ENCODE data around the gene SEZ6L2.

The SEZ6L2 gene

DNA sequence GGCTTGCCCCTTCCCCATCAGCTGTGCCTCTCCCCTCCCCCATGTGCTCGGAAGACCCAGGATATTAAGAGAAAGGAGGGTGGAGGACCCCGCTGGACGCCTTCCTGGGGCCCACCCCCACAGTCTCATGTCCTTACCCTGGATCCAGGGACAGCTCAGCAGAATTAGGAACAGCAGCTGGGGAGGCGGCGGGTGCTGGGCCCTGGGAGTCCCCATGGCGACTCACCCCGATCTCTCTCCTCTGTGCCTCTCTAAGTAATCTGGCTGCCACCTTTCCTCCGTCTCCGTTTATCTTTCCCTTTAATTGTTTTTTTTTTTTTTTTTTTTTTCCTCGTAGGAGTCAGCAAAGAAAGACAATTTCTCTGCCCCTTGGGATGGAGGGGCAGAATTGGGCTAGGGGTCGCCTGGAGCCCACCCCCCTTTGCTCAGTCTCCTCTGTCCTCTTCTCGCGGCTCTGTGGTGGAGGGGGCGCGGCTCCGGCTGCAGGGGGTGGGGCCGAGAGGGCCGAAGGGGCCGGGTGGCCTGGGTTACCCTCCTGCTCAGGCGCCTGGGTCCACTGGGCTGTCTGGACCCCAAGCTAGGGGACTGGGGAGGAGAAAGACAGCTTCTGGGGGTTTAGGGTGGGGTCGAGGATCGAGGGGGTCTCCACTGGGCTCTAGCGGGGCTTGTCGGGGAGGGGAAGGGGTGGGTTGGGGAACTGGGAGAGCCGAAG is 390 bp downstream of the SEZ6L2 start:
- TF ChIP-seq RAD21 (IDR thresholded peaks at IDR 0.05; ENCODE audit: low read depth), result no peak
- TF ChIP-seq EGR1 (IDR thresholded peaks at IDR 0.05), result no peak
- TF ChIP-seq TAF1 (IDR thresholded peaks at IDR 0.05; ENCODE audit: low read depth), result no peak
- TF ChIP-seq, protein P1, sequence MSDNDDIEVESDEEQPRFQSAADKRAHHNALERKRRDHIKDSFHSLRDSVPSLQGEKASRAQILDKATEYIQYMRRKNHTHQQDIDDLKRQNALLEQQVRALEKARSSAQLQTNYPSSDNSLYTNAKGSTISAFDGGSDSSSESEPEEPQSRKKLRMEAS (IDR thresholded peaks at IDR 0.05), result no peak

GRCh38 chr16:29898135-29898803 is 1.1 kb downstream of the SEZ6L2 start:
- TF ChIP-seq RAD21 (IDR thresholded peaks at IDR 0.05; ENCODE audit: low read depth) (no peak), REST (IDR thresholded peaks at IDR 0.05; ENCODE audit: low read depth) (peak; percentile 70)

DNA sequence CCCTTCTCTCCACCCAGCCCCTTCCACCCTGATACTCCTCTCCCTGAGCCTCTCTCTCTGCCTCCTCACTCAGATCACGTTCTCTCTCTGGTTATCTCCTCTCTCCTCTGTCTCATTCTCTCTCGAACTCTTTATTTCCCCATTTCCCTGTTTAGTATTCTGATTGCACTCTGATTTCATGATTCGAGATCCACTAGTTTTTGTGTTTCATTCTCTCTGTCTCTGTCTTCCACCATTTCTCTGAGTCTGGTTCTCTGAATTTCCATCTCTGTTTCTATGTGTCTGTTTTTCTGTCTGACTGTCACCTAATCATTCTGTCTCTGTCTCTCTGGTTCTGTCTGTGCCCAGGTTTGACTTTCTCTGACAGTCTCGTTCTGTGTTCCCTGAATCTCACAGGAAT is 2.0 kb downstream of the SEZ6L2 start:
- TF ChIP-seq, protein P2, sequence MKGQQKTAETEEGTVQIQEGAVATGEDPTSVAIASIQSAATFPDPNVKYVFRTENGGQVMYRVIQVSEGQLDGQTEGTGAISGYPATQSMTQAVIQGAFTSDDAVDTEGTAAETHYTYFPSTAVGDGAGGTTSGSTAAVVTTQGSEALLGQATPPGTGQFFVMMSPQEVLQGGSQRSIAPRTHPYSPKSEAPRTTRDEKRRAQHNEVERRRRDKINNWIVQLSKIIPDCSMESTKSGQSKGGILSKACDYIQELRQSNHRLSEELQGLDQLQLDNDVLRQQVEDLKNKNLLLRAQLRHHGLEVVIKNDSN (IDR thresholded peaks at IDR 0.05), result no peak
- no peak for TF ChIP-seq TCF12 (IDR thresholded peaks at IDR 0.05; ENCODE audit: low read depth)
- no peak for TF ChIP-seq EP300 (IDR thresholded peaks at IDR 0.05; ENCODE audit: borderline replicate concordance)
- no peak for TF ChIP-seq ZBTB7A (IDR thresholded peaks at IDR 0.05; ENCODE audit: low read depth)
- no peak for TF ChIP-seq TEAD4 (IDR thresholded peaks at IDR 0.05)
- TF ChIP-seq CREB1 (IDR thresholded peaks at IDR 0.05; ENCODE audit: low read depth), result no peak
- no peak for TF ChIP-seq NFIC (IDR thresholded peaks at IDR 0.05)
- TF ChIP-seq YY1 (IDR thresholded peaks at IDR 0.05; ENCODE audit: low read depth), result no peak
- no peak for TF ChIP-seq RAD21 (IDR thresholded peaks at IDR 0.05; ENCODE audit: low read depth)
- no peak for TF ChIP-seq FOXM1 (IDR thresholded peaks at IDR 0.05; ENCODE audit: borderline replicate concordance, low read depth)
- no peak for TF ChIP-seq CEBPB (IDR thresholded peaks at IDR 0.05)
- TF ChIP-seq EGR1 (IDR thresholded peaks at IDR 0.05), result no peak
- TF ChIP-seq, protein P1 (IDR thresholded peaks at IDR 0.05), result no peak
- TF ChIP-seq TAF1 (IDR thresholded peaks at IDR 0.05; ENCODE audit: low read depth), result no peak
- no peak for TF ChIP-seq REST (IDR thresholded peaks at IDR 0.05; ENCODE audit: low read depth)

DNA sequence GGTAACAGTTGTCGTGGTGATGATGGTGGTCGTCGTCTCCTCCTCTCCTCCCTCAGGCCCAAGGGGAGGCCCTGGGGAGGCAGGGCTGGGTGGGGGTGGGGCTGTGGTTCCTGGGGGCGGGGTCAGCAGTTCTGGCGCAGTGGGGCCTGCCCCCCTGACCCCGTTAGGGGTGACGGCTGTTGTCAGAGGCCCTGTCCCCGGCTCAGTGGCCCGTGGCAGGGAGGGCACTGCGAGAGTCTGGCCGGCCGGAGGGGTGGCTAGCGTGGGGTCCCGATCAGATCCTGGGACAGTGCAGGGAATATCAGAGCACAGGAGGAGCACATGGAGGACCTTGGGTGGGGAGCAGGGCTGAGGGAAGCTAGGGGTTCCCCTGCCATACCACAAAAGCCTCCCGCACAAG is 2.5 kb downstream of the SEZ6L2 start:
- TF ChIP-seq, protein P1 (IDR thresholded peaks at IDR 0.05), result no peak
- TF ChIP-seq CEBPB (IDR thresholded peaks at IDR 0.05) (no peak), TEAD4 (IDR thresholded peaks at IDR 0.05) (no peak), EP300 (IDR thresholded peaks at IDR 0.05; ENCODE audit: borderline replicate concordance) (no peak), TAF1 (IDR thresholded peaks at IDR 0.05; ENCODE audit: low read depth) (no peak), RAD21 (IDR thresholded peaks at IDR 0.05; ENCODE audit: low read depth) (no peak), YY1 (IDR thresholded peaks at IDR 0.05; ENCODE audit: low read depth) (no peak), CREB1 (IDR thresholded peaks at IDR 0.05; ENCODE audit: low read depth) (no peak), EGR1 (IDR thresholded peaks at IDR 0.05) (no peak), ZBTB7A (IDR thresholded peaks at IDR 0.05; ENCODE audit: low read depth) (no peak)
- TF ChIP-seq, protein P2 (IDR thresholded peaks at IDR 0.05), result no peak

GRCh38 chr16:29894352-29894751 is 5.0 kb downstream of the SEZ6L2 start:
- TF ChIP-seq TAF1 (IDR thresholded peaks at IDR 0.05; ENCODE audit: low read depth), result no peak
- TF ChIP-seq EP300 (IDR thresholded peaks at IDR 0.05; ENCODE audit: borderline replicate concordance), result no peak
- no peak for TF ChIP-seq NFIC (IDR thresholded peaks at IDR 0.05)
- TF ChIP-seq RAD21 (IDR thresholded peaks at IDR 0.05; ENCODE audit: low read depth), result no peak
- TF ChIP-seq TEAD4 (IDR thresholded peaks at IDR 0.05), result no peak

- TF ChIP-seq TEAD4 (IDR thresholded peaks at IDR 0.05) (no peak), EGR1 (IDR thresholded peaks at IDR 0.05) (no peak), EP300 (IDR thresholded peaks at IDR 0.05; ENCODE audit: borderline replicate concordance) (no peak), REST (IDR thresholded peaks at IDR 0.05; ENCODE audit: low read depth) (no peak), RAD21 (IDR thresholded peaks at IDR 0.05; ENCODE audit: low read depth) (no peak), TAF1 (IDR thresholded peaks at IDR 0.05; ENCODE audit: low read depth) (no peak), ZBTB7A (IDR thresholded peaks at IDR 0.05; ENCODE audit: low read depth) (no peak), CEBPB (IDR thresholded peaks at IDR 0.05) (no peak), CREB1 (IDR thresholded peaks at IDR 0.05; ENCODE audit: low read depth) (no peak), YY1 (IDR thresholded peaks at IDR 0.05; ENCODE audit: low read depth) (no peak), NFIC (IDR thresholded peaks at IDR 0.05) (no peak), TCF12 (IDR thresholded peaks at IDR 0.05; ENCODE audit: low read depth) (no peak)
- TF ChIP-seq, protein P2 (IDR thresholded peaks at IDR 0.05), result no peak
- TF ChIP-seq, protein P1 (IDR thresholded peaks at IDR 0.05), result no peak
These were observed 5.8 kb downstream of the SEZ6L2 start for GRCh38 chr16:29893553-29893952.
